GM18907 (cell line): ENCODE results near the gene GIPC2.
A peak's percentile ranks its signal among the peaks of the same experiment; 100 is the strongest.

ENCODE experiments used
- ATAC-seq: cut with Tn5 transposase; IDR thresholded peaks from one replicate; pipeline ENCODE4 v1.9.1; 2021; ENCODE audit warnings: mild to moderate bottlenecking, moderate library complexity; ENCODE audit not compliant: unreplicated experiment

Gene GIPC2

DNA sequence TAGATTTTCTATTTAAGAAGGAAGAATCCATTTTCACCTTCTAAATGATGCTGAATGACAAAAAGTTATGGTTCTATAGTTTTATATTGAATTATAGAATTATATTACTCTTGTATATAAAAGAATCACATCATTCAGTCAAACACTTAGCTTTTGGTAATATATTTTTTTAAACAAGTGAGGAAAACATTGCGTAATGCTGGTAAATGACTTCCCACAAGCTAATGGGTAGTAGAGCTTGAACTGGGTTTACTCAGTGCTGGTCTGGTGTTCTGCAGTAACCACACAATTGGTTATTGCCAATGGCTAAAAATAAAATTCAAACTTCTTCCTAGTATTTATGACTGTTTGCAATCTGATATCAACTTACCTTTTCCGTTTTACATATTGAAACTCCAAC lies 10.6 kb upstream of the GIPC2 start:
- no peak for ATAC-seq

DNA sequence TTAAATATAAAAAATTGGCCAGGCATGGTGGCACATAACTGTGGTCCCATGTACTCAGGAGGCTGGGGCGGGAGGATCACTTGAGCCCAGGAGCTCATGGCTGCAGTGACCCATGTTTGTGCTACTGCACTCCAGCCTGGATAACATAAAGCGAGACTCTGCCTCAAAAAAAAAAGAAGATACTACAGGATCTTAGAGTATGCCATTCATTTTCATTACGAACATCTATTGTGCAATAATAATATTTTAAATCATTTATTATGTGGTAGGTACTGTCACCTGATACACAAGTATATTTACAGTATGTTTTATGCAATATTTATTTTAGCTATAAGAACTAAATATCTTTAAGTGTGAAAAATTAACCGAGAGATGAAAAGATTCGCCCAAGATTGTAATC lies 9.3 kb upstream of the GIPC2 start:
- no peak for ATAC-seq

GRCh38 chr1:78038071-78038470 lies 7.7 kb upstream of the GIPC2 start:
- ATAC-seq: no peak

GRCh38 chr1:78038491-78038939 lies 7.3 kb upstream of the GIPC2 start:
- ATAC-seq: no peak

DNA sequence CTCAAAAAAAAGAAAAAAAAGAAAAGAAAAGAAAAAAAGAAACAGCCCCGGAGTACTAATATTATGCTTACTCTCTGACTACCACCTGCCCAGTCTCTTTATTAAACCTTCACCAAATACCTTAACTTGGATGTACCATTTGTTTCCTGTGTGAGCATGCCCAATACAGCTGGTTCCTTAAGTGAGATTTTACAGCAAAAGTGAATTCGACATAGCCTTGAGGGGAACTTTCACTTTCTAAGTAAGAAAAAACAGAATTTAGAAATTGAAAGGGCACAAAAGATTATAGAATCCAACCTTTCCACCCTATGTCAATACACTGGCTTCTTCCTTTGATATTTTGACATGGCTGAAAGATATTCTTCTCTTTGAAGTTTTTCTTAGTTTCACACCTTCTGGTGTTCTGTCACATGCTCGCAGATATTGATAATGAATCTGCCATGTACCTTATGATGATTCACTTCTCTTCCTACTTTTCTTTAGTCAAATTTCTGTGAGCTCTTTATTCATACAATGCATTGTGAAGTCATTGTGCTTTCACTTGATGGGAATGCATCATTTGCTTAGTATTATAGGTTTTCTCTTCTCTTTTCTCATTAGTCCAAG lies 5.2 kb upstream of the GIPC2 start:
- ATAC-seq: no peak

DNA sequence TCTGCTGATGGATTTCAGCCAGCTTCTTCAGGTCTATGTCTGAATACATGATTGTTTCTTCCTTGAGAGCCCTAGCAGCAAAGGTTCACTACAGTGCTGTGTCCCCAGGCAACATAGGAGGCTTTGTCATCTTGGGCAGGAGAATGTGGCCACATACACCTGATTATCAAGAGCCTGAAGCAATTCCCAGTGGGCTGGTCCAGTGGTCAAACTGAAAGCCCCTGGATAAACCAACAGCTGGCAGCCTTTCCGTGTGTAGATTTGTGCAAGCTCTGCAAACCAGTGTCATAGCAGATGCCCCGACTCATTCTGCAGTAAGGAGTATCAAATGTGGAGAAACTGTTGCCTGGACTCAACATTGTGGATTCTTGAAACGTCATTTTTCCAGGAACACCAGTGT lies 2.3 kb upstream of the GIPC2 start:
- ATAC-seq: no peak

- no peak for ATAC-seq
Measured at GRCh38 chr1:78044796-78045562, 787 bp upstream of the GIPC2 start.

- ATAC-seq: no peak
Measured at GRCh38 chr1:78045563-78045925, 222 bp upstream of the GIPC2 start.

GRCh38 chr1:78047106-78047505 lies 1.3 kb downstream of the GIPC2 start:
- no peak for ATAC-seq

DNA sequence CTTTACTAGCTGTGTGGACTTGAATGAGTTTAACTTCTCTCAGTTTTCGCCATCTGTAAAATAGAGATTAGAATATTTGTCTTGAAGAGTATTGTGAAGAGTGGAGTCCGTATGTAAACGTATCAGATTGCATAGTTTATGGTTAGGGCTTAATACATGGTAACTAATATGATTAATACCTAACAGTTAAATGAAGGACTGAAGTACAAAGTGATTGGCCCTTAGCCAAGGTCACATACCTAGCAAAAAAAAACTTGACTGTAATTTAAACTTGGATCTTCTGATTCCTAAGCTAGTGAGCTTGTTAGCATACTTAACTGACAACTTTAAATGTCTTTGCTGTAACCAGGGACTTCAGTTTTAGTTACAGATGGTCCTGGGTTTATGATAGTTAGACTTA lies 1.9 kb downstream of the GIPC2 start:
- ATAC-seq: no peak

GRCh38 chr1:78048446-78048845 lies 2.7 kb downstream of the GIPC2 start:
- no peak for ATAC-seq

GRCh38 chr1:78049396-78049795 lies 3.6 kb downstream of the GIPC2 start:
- no peak for ATAC-seq

- ATAC-seq: no peak
Measured at GRCh38 chr1:78051005-78051404, 5.2 kb downstream of the GIPC2 start.

GRCh38 chr1:78052685-78053405 lies 7.1 kb downstream of the GIPC2 start:
- no peak for ATAC-seq

- no peak for ATAC-seq
Measured at GRCh38 chr1:78053498-78053897, 7.7 kb downstream of the GIPC2 start.

- no peak for ATAC-seq
Measured at GRCh38 chr1:78054559-78054958, 8.8 kb downstream of the GIPC2 start.

GRCh38 chr1:78054972-78055371 lies 9.2 kb downstream of the GIPC2 start:
- ATAC-seq: no peak

DNA sequence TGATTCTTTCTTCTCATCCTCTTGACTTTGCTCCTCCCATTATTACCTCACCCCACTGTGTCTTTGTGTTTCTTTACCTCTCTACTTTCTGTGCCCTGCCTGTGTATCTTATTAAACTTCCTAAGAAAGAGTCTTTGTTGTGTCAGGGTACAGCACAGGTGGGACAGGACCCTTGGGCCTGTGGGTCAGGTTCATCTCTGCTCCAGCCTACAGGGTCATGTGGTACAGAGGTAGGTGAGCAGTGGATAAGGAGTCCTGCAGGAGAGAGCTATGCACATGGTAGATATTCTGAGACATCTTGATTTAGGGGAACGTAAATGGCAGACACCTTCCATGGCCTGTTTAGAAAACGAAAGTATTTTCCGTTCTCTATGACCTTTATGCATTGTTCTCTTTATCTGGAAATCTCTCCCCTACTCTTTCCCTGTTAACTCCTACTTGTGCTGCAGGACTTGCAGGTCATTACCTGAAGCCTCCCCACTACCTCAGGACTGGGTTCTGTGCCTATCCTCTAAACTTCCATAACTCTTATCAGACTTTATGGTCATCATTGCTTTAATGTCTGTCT lies 9.9 kb downstream of the GIPC2 start:
- no peak for ATAC-seq

- ATAC-seq: no peak
Measured at GRCh38 chr1:78058670-78059069, 12.9 kb downstream of the GIPC2 start.

- peak; percentile 48 for ATAC-seq
Measured at GRCh38 chr1:78060857-78061563, 15.2 kb downstream of the GIPC2 start.
